IPS-18c (cell line): ENCODE measurements around the gene PSMD12.
"Not testable (repeated sequence)": the region's sequence is repeated elsewhere in the genome, so short reads cannot be mapped to it uniquely, and the experiment has no call there.

Source experiments
- H3K4me3 ChIP-seq: 2 replicates; pipeline ENCODE4 v1.7.0; 2013; ENCODE audit warnings: low read depth, mild to moderate bottlenecking, low read length, moderate library complexity; ENCODE audit not compliant: insufficient read depth
- H3K9me3 ChIP-seq: one replicate; pipeline ENCODE4 v1.6.1; 2013; ENCODE audit warnings: mild to moderate bottlenecking, low read length, moderate library complexity; ENCODE audit not compliant: control insufficient read depth, insufficient read depth

Gene PSMD12

GRCh38 chr17:67390646-67391361 is 24.4 kb upstream of the PSMD12 start:
- no peak overlapping the region for H3K4me3 ChIP-seq
- no peaks in the 10 kb centered on the region for H3K9me3 ChIP-seq

- no peaks in the 10 kb centered on the region for H3K9me3 ChIP-seq
- H3K4me3 ChIP-seq = no peak overlapping the region
Observed at GRCh38 chr17:67390006-67390645, 23.7 kb upstream of the PSMD12 start.

- H3K4me3 ChIP-seq = no peak overlapping the region
- H3K9me3 ChIP-seq = no peaks in the 10 kb centered on the region
Observed at GRCh38 chr17:67388986-67389385, 22.6 kb upstream of the PSMD12 start.

- not testable (repeated sequence) for H3K9me3 ChIP-seq, H3K4me3 ChIP-seq
Observed at GRCh38 chr17:67388536-67388935, 22.2 kb upstream of the PSMD12 start.

GRCh38 chr17:67386965-67387551 is 20.7 kb upstream of the PSMD12 start:
- Histone ChIP-seq H3K9me3 (no peaks in the 10 kb centered on the region), H3K4me3 (no peak overlapping the region)

- Histone ChIP-seq H3K9me3 (no peaks in the 10 kb centered on the region), H3K4me3 (no peak overlapping the region)
Observed at GRCh38 chr17:67385122-67385988, 19.0 kb upstream of the PSMD12 start.

- Histone ChIP-seq H3K9me3 (peaks cover 2% of the 10 kb centered on the region), H3K4me3 (no peak overlapping the region)
Observed at GRCh38 chr17:67381929-67382257, 15.5 kb upstream of the PSMD12 start.

- Histone ChIP-seq H3K9me3 (peaks cover 2% of the 10 kb centered on the region), H3K4me3 (peak overlapping the region; percentile 80)
Observed at GRCh38 chr17:67379251-67379630, 12.9 kb upstream of the PSMD12 start.

- peak overlapping the region; percentile 80 for H3K4me3 ChIP-seq
- peaks cover 2% of the 10 kb centered on the region for H3K9me3 ChIP-seq
Observed at GRCh38 chr17:67378454-67379250, 12.3 kb upstream of the PSMD12 start.

- Histone ChIP-seq H3K9me3 (peaks cover 2% of the 10 kb centered on the region), H3K4me3 (peak overlapping the region; percentile 80)
Observed at GRCh38 chr17:67377488-67378453, 11.4 kb upstream of the PSMD12 start.

GRCh38 chr17:67376737-67377487 is 10.5 kb upstream of the PSMD12 start, which contains the start of gene PITPNC1:
TSS of gene PITPNC1 (plus strand) at chr17:67377281.
- Histone ChIP-seq H3K9me3 (peaks cover 2% of the 10 kb centered on the region), H3K4me3 (peak within 1 kb of the TSS; percentile 80)

- H3K9me3 ChIP-seq = peaks cover 2% of the 10 kb centered on the region
- H3K4me3 ChIP-seq = peak overlapping the region; percentile 80
Observed at GRCh38 chr17:67376415-67376736, 10.0 kb upstream of the PSMD12 start.

- H3K9me3 ChIP-seq = peaks cover 2% of the 10 kb centered on the region
Observed at GRCh38 chr17:67375716-67376115, 9.3 kb upstream of the PSMD12 start.

GRCh38 chr17:67375054-67375427 is 8.7 kb upstream of the PSMD12 start:
- Histone ChIP-seq H3K9me3 (peaks cover 2% of the 10 kb centered on the region), H3K4me3 (no peak overlapping the region)

More at GRCh38 chr17:67375716-67376115, 9.3 kb upstream of the PSMD12 start:
- H3K4me3 ChIP-seq = no peak overlapping the region

- Histone ChIP-seq H3K4me3 (no peak overlapping the region), H3K9me3 (peaks cover 2% of the 10 kb centered on the region)
Observed at GRCh38 chr17:67374329-67375053, 8.1 kb upstream of the PSMD12 start.
